NCI-H82 treated with DMSO at 0.1 percent for 48 hours (cell line): ENCODE data around the gene PODXL2.
A peak's percentile ranks its signal among the peaks of the same experiment; 100 is the strongest.

ENCODE experiments used
- DNase-seq: peaks from one replicate; lab custom pipeline; 2025; ENCODE audit not compliant: unreplicated experiment; lab: John Stamatoyannopoulos, UW

PODXL2 gene

DNA sequence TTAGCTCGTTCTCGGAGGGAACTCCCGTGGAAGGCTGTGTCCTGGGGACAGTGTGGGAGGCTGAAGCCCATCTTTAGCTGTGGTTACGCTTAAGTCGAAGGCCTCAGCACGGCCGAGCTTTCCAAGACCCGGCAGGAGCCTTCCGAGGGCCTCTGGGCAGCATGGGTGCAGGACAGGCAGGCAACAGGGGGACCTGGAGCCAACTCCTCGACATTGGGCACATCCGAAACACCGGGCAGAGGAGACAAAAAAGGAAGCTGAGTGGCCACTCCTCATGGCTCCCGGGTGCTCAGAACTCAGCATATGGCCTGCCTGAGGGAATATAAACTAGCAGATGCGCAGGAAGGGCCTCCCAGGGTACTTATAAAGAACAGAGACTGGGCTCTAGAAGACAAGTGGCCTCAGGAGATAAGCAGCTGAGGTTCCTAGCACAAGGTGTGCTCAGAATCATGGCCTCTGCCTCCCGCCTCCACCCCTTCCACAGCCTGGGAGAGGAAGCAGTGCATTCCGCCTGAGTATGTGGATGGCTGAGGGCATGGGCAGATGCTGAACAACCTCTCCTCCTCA, 77.9 kb downstream of the PODXL2 start:
- DNase-seq: peak; percentile 23

DNA sequence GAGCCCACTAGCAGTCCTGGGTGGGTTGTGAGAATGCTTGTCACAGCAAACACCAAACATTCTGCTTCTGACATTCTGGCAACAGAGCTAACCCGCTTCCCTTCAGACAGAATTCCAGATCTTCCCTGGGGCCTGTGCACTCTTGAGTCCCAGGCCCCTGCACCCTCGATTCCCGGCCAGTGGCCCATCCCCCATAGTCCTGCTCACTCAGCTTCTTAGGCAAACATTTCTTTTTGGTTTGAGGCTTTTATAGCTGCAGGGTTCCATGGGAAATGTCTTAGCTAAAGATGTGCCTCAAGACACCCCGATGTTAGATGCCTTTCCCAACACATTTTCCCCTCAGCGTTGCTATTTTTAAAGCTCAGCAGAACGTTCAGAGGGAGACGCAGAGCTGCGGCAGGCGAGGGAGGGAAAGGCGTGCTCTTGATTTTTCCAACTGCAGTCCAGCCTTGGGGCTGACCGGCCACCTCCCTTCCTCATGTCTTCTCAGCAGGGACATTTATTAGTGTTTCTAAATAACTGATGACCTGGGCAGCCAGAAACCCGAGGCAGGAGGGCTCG, 78.9 kb downstream of the PODXL2 start:
- DNase-seq: no peak

DNA sequence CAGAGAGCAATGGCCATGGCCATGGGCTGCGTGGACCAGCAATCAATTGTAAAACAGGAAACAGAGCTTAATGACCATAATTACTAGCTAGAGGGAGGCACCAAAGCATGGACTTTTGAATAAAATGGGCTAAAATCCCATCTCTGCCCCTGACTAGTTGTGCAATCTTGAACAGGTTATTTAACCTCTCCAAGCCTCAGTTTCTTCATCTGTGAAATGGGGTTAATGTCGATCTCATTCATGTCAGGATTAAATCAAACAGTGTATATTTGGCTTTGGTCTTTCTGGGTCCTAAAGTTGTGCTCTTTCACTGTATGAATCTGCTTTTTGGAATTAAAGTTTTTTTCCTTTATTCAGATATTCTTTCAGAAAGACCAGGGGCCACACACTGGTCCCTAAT, 79.9 kb downstream of the PODXL2 start:
- no peak for DNase-seq

DNA sequence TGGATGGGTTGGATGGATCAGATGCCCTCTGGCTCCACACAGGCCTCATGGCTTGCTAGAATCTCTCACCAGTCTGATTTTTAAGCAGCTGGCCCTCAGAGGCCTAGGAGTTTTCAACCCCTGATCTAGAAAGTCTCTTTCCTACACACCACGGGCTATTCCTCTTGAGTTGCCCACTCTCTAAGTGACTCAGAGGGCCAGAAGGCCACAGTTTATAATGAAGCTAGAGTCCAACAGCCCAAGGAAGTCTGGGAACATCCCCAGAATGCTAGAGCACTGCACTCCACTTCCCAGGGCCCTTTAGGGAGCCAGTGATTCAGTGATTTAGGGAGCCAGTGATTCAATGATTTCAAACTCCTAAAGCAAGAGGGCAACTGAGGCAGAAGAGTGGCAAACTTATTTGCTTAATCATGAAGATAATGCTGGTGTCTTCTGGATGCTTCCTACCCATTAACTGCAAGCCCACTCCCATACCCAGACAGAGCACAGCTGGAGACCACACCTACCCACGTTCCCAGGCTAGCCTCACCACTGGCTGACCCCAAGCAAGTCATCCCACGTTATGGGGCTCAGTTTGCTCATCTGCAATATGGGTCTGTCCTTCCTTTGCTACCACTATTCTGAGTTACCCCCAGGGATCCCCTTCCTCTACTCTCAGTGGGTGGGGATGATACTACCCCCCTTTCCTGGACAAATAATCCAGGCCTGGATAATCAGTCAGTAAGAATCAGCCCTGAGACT, 80.5 kb downstream of the PODXL2 start:
- DNase-seq: no peak

DNA sequence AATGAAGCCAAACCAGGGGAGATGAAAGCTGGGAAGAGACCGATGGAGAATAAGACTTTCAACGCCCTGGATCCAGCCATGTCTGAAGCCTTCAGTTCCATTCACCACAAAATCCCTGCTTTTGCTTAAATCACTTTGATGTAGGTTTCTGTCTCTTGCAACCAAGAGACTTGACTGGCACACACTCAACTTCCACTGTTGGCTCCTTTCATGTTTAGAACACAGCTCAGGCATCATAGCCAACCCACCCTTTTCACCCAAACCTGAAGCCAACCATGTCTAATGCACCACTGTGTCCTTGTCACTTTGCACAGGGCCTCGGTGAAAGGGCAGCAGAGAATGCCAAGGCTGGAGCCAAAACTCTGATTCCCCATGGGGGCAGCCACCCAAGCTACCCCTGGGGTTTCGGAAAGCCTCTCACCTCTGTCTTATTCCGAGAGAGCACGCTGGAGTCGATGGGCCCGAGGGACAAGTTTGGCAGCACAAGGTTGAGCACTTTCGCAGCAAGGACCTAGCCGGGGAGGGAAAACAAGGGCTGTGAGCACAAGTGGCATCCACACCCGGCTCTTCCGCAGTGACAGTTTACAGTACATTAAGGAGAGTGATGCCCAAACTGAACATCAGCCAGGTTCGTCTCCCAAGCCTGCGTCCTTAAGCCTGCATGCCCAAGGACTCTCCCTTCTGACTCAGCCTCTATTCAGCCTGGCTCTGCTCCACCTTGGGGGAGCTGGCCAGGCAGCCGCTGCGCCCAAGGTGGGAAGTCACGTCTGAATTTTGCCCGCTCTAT, 81.4 kb downstream of the PODXL2 start:
- DNase-seq: no peak

DNA sequence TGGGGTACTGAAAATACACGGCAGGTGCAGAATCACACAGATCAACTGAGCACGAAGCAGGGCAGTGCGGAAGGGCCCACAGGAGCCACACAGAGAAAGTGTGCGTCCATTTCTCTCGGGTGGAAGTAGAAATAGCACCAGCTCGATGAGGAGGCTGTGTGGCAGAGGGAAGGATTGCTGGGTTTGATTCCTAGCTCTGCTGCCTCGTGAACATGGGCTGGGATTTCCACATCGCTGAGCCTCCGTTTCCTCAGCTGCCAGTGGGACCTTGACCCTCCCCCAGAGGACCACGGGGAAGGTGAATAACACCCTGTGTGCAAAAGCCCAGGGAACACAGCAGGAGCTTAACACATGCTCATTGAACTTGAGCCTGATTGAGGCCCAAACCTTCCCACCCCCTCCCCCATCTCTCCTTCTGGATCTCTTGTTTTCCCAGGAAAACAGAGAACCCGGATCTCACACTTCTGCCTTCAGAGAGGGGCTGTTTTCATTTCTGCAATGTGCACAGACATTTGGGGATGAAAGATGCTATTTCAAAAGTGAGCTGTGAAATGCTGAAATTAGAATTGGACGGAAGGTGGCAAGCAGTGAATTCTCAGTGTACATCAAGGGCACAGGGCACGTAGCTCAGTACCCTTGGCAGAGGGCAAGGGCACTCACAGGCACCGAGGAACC, 82.2 kb downstream of the PODXL2 start:
- DNase-seq: no peak

DNA sequence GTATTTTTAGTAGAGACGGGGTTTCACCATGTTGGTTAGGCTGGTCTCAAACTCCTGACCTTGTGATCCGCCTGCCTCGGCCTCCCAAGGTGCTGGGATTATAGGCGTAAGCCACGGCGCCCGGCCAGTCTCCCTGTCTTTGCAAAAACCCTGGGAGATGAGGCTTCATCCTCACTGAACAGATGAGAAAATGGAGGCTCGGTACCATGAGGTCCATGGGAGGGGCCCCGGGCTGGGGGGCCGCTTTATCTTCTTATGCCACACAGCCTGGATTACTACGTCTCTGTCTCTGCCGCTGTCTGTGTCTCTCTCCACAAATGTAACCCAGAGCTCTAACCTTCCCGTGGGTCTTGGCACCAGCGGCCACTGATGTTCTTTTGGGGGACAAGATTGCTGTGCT, 82.9 kb downstream of the PODXL2 start:
- no peak for DNase-seq

DNA sequence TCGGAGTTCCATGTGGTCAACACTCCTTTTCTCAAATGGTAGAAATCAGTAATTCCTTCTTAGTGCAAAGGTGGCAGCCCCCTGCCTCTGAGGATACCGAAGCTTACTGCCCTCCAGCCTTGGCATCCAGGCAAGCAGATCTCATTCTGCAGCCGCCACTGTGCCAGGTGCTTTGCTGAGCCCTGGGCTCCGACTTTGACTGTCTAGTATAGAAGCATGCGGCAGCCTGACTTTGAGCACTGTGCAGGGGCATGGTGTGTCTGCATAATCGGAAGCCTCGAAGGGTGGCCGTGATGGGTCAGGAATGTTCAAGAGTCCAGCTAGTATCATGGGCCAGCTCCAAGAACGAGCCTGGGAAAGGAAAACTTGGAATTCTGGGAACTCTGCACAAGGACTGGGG, 83.5 kb downstream of the PODXL2 start:
- no peak for DNase-seq

DNA sequence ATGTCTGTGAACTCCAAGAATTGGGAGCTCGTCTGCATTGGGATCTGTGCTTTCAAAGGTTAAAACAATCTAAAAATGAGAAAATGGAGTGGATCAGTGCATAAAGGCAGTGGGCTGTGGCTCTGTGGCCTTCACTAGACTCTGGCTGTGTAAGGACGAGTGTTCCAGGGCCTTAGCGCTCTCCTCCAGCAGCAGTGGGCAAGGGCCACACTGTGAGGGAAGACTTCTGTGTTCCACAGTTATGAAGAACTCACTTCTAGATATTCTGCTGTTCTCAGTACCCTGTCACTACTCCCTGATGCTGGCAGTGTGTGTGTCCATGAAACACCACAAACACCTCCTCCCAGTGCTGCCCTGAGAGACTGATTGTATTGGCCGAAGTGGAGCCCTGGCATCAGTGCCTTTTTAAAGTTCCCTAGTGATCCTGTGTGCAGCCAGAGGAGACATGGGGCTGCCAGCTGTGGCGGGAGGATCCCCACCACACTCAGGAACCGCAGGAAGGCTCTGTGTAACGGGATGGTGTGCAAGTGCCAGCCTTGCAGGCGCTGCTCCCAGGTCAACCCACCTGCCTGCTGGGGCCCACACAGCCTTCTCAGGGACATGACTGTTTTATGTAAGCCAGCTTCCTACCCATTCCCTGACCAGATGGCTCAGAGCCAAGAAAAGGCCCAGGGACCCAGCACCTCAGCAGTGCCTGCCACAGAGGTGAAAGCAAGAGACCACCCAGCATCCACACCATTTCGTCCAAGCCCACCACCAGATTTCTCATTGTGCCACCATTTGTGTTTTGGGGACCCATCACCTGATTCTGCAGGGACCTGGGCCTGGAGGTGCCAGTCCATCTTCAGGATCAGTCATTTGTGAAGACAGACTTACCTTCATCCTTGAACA, 84.1 kb downstream of the PODXL2 start:
- DNase-seq: no peak

DNA sequence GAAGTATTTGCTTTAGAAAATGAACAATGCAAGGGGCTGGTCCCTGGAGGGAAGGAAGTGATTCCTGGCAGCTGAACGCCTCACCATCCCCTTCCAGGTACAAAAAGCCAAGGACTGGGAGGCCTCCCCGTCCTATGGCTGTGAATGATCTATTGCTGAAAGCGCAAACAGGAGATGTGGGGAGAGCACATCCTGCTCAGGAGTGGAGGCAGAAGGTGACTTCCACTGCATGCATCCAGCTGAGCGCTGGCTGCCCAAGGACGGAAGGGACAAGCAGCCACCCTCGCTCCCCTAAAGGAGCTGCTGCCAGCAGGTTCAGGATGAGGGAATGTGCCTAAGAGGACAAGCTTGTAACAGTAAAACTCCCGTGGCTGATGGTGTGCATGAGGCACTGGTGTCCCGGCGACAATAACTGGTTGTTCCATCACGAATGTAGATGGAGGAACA, 85.2 kb downstream of the PODXL2 start:
- no peak for DNase-seq

DNA sequence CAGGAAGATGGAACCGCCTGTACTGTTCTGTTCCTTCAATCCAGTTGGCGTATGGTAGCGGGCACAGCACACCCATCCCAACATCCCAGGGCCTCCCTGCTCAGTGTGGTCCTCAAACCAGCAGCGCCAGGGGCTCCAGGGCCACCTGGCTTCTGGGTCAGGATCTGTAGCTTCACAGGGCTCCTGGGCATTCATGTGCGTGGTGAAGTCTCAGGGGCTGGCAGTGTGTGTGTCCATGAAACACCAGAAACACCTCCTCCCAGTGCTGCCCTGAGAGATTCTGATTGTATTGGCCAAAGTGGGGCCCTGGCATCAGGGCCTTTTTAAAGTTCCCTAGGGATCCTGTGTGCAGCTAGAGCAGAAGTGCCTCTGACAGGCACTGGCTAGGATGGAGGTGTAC, 85.9 kb downstream of the PODXL2 start:
- no peak for DNase-seq

DNA sequence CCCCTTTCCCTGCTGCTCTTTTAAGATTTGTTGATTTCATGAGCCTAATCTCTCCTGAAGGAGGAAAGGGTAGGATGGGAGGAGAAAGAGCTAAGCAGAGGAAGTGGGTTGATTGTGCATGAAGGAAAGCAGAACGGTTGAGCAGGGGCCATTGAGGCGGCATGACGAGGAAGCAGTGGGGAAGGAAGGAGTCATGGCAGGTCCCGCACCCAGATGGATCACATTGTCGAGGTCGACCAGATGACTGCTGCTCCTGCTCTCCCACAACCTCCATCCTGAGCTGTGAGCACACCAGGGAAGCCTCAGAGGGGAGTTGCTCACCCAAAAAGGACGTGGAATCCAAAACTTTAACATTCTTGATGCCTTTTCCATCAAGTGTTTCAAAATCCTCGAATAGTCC, 86.5 kb downstream of the PODXL2 start:
- DNase-seq: no peak

DNA sequence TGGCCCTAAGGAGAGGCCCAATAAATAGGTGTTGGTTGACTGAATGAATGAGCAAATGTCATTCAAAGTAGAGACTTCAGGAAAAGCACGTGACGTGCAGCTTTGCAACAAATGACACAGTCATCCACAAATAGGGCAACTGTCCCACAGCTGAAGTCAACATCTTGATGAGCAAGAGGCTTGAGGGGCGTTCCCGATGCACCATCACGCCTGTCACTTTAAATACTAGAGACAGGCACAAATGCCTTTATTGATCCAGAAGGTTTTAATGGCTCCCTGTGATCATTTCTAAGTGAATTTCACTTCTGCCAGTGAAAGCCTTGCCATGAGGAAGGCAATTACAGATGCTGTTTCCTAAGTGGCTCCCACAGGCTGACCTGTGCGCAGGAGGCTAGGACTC, 87.4 kb downstream of the PODXL2 start:
- no peak for DNase-seq

DNA sequence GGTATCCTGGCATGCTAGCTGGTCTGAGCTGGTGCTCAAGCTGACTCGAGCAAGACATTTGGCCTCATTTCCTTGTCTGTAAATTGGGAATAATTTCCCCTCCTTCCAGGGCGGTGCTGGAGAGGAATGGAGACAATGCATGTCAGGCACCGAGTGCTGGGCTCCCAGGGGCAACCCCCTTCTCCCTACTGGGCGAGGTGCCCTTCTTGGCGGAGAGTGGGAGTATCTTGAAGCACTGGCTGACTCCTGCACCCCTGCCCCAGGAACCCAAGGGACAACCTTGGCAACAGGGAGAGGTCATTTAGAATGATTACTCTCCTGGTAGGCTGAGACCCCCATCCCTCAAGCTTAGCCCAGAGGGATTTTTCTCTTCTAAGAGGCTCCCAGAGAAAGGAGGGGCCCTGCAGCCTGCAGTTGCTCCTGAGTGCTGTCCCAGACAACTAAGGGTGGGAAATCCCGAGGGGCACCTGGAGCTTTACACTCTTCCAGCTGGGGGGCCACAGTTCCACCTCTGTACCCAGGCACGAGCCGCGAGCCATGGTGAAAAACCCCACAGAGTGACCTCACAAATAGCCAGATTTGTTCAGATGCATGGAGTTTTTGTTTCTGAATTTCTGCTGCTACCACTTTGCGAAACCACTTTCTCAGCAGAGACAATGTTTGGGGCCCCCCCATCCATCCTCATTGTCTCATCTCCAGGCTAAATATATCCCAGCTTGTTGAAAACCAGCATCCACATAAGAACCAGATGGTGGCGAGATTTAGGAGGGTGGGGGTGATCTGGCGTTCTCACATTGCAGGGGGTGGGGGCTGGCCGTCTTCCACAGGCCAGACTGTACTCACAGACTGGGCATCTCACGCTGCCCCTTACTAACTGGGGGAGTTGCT, 88.6 kb downstream of the PODXL2 start:
- peak; percentile 86 for DNase-seq

DNA sequence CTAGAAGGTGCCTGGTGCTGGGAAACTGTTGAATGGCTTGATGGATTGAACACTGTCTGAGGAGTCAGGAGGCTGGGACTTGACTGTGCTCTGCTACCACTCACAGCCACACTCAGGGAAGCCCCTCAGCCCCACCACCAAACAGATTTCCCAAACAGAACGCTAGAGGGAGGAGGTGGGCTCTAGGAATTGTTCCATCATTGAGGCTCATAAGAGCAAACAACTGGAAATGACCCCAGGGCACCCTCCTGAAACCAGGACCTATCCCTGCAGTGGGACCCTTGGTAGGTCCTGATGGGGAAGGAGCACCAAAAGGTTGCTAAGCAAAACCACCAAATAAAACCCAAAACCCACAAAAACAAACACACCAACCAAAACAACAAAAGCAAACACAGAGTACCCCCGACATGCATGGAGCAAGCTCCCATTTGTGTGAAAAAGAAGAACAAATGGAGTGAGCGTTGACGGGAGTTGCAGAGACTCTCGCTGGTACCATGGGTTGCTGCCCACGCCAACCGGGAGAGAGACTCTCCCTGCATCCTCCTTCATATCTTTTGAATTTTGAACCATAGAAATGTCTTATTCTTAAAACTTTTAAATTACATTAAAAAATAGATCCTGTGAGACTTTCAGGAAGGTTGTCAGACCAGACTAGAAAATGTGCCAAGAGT, 89.4 kb downstream of the PODXL2 start:
- no peak for DNase-seq

DNA sequence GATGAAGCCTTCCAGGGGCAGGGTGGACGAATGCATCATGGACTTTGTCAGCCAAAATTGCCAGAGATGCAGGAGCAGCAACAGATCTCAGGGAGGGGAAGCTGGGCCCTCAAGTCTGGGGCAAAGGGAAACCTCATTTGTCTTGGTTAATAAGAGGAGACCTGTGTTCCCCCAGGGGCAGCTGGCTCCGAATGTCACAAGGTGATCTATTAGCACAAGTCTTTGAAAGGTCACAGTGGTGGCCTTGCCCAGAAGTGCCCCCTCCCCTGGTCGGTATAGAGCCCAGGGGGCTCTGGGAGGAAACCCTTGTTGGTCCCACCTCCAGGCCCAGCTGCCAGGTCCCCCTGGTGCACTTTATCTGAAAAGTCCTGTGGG, 89.9 kb downstream of the PODXL2 start:
- no peak for DNase-seq

DNA sequence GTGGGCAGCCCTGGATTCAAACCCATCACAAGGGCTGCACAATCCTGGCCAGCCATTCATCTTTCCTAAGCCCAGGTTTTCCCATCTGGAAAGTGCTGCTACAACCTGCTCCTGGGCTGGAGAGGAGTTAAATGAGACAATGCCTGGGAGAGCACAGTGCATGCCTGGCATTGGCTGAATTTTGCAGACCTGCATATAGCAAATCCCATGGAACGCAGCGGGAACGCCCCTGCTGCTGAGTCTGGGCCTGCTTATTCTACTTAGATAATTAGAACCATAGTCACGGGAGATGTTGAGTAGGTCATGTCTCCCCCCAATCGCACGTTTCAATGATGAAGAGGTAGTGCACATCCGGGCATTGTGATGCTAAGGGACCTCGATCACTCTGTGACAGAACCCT, 90.4 kb downstream of the PODXL2 start:
- no peak for DNase-seq

DNA sequence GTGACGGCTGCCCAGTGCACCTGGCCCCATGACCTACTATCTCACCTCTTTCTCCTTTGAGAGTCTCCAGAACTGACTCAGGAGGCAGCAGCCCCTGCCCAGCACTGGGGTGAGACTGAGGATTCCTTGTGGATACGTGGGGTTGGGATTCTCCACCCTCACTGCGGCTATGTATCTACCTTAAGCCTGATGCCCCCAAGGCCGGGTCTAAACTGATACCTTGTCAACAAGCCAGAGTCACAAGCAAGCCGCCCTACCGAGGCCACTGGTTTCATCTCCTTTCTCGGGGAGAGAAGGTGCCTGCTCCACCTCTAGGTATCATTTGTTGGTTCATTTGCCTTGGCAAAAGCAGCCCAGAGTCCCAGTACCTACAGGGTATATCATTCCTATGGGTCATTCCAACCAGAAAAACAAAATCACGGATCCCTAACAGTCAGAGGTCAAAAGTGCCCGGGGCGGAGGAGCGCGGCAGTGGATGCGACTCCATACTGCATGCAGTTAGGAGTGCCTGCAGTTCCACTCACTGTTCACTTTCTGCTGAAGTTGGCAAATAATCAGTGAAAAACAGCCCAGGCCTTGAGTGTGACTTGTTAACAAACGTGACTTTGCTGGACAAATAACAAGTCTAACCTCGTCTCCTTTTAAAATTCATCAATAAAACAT, 91.3 kb downstream of the PODXL2 start:
- DNase-seq: no peak
